ENCODE data around the gene TBX15.

The TBX15 gene

GRCh38 chr1:118933051-118933781 lies 54.9 kb downstream of the TBX15 start:
- TF ChIP-seq CTCF (IDR thresholded peaks at IDR 0.05) = no peak
- Histone ChIP-seq H3K4me1 (no peaks in the 10 kb centered on the region), H3K9ac (no peak overlapping the region), H2AFZ (no peak overlapping the region), H3K79me2 (no peaks in the 10 kb centered on the region), H3K27me3 (ENCODE audit: control insufficient read depth, insufficient read depth, low read length) (no peaks in the 10 kb centered on the region), H3K36me3 (ENCODE audit: control insufficient read depth, insufficient read depth, low read length) (no peaks in the 10 kb centered on the region), H3K4me2 (ENCODE audit: low read length) (no peak overlapping the region), H3K9me3 (ENCODE audit: control insufficient read depth, low read length) (no peaks in the 10 kb centered on the region), H3K4me3 (ENCODE audit: low read depth, low read length) (no peak overlapping the region), H3K27ac (no peak overlapping the region)

GRCh38 chr1:118931876-118932275 lies 56.3 kb downstream of the TBX15 start:
- Histone ChIP-seq H2AFZ (no peak overlapping the region), H3K4me3 (ENCODE audit: low read depth, low read length) (no peak overlapping the region), H3K27me3 (ENCODE audit: control insufficient read depth, insufficient read depth, low read length) (no peaks in the 10 kb centered on the region), H3K79me2 (no peaks in the 10 kb centered on the region), H3K4me2 (ENCODE audit: low read length) (no peak overlapping the region), H3K4me1 (no peaks in the 10 kb centered on the region), H3K9me3 (ENCODE audit: control insufficient read depth, low read length) (no peaks in the 10 kb centered on the region), H3K9ac (no peak overlapping the region), H3K36me3 (ENCODE audit: control insufficient read depth, insufficient read depth, low read length) (no peaks in the 10 kb centered on the region), H3K27ac (no peak overlapping the region)
- no peak for TF ChIP-seq CTCF (IDR thresholded peaks at IDR 0.05)

GRCh38 chr1:118928739-118929554 lies 59.2 kb downstream of the TBX15 start:
- Histone ChIP-seq H3K36me3 (ENCODE audit: control insufficient read depth, insufficient read depth, low read length) (no peaks in the 10 kb centered on the region), H2AFZ (no peak overlapping the region), H3K9ac (no peak overlapping the region), H3K4me1 (no peaks in the 10 kb centered on the region), H3K27ac (no peak overlapping the region), H3K27me3 (ENCODE audit: control insufficient read depth, insufficient read depth, low read length) (no peaks in the 10 kb centered on the region), H3K9me3 (ENCODE audit: control insufficient read depth, low read length) (no peaks in the 10 kb centered on the region), H3K4me2 (ENCODE audit: low read length) (no peak overlapping the region), H3K79me2 (no peaks in the 10 kb centered on the region), H3K4me3 (ENCODE audit: low read depth, low read length) (no peak overlapping the region)
- no peak for TF ChIP-seq CTCF (IDR thresholded peaks at IDR 0.05)

- no peak overlapping the region for H3K27ac ChIP-seq
- H3K4me2 ChIP-seq (ENCODE audit: low read length) = no peak overlapping the region
- no peaks in the 10 kb centered on the region for H3K27me3 ChIP-seq (ENCODE audit: control insufficient read depth, insufficient read depth, low read length)
- TF ChIP-seq CTCF (IDR thresholded peaks at IDR 0.05) = no peak
- H3K9ac ChIP-seq = no peak overlapping the region
- no peaks in the 10 kb centered on the region for H3K79me2 ChIP-seq
- no peaks in the 10 kb centered on the region for H3K9me3 ChIP-seq (ENCODE audit: control insufficient read depth, low read length)
- no peak overlapping the region for H2AFZ ChIP-seq
- H3K4me3 ChIP-seq (ENCODE audit: low read depth, low read length) = no peak overlapping the region
- H3K4me1 ChIP-seq = no peaks in the 10 kb centered on the region
- no peaks in the 10 kb centered on the region for H3K36me3 ChIP-seq (ENCODE audit: control insufficient read depth, insufficient read depth, low read length)
These were observed 60.5 kb downstream of the TBX15 start for GRCh38 chr1:118927427-118928187.
